IPS DF 4.7 (cell line): Measurements from ENCODE around the gene SAXO2.
"Not testable (repeated sequence)": the region's sequence is repeated elsewhere in the genome, so short reads cannot be mapped to it uniquely, and the experiment has no call there.

ENCODE experiments used
- DNase-seq: peaks from one replicate; pipeline ENCODE4 v3.0.0-alpha.2; 2013; ENCODE audit warnings: low spot score; ENCODE audit errors: extremely low read depth

SAXO2 gene

DNA sequence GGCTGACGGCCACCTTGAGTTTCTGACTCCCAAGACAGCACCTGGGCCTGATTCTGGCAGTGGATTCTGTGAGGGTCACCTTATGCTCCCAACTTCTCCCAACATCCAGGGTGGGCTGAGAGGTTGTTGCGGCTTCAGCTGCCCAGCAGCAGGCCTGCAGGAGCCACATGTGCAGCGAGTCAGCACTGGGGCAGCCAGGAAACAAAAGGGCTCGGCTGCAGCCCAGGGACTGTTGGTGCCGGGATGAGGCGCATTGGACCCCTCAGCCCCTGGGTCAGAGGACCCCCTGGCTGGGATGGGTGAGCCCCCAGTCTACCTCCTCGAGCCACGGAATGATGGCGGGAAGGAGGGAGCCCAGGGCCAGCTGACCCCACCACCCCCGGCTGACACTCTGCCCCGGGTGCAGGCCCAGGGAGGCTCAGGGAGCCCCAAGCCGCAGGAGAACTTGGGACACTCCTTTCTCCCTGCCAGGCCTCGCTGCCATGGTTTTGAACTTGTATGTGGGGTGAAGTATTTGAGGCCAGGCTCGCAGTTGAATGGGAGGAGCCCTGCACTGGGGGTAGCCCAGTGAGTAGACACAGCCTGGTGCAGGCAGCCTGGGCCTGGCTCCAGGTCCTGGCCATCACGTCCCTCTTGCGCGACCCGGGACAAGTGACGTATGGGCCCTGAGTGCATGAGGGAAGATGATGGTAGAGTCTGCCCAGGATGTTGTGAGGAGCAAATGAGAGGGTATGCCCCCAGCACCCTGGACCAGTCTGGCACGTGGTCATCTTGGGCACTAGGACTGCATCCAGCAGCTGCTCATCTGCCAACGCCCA lies 51.5 kb downstream of the SAXO2 start:
- DNase-seq: not testable (repeated sequence)

DNA sequence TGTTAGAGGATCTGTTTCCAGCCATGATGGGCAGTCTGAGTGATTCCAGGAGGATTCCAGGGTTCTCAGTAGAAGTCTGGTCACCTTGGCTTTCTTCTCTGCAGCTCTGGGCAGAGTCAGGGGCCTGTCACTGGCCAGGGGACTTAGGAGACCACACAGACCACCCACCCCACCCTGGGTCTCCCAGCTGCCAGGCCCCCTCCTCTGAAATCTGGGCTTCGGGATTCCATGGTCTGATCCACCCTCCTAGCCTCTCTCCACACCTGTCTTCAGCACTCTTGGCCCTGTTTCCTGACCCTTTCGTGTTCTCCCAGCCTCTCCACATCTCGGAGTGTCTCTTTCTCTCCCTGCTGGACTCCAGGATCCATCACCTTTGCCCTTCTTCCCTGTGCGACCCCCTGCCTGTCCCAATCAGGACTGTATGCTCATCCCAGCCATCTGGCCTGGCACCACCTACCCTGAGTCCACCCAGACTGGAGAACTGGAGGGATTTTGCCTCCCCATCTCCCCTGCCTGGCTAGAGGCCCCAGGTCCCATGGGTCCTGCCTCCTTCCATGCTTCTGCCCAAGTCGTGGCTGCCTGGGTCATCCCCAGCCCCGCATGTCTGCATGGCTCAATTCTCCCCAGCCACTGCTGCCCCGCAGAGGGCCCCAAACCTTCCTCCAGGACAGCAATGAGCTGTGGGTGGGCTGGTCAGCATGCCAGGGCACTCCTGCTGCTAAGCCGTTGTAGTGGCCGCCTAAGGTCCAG lies 52.3 kb downstream of the SAXO2 start:
- no peak for DNase-seq

DNA sequence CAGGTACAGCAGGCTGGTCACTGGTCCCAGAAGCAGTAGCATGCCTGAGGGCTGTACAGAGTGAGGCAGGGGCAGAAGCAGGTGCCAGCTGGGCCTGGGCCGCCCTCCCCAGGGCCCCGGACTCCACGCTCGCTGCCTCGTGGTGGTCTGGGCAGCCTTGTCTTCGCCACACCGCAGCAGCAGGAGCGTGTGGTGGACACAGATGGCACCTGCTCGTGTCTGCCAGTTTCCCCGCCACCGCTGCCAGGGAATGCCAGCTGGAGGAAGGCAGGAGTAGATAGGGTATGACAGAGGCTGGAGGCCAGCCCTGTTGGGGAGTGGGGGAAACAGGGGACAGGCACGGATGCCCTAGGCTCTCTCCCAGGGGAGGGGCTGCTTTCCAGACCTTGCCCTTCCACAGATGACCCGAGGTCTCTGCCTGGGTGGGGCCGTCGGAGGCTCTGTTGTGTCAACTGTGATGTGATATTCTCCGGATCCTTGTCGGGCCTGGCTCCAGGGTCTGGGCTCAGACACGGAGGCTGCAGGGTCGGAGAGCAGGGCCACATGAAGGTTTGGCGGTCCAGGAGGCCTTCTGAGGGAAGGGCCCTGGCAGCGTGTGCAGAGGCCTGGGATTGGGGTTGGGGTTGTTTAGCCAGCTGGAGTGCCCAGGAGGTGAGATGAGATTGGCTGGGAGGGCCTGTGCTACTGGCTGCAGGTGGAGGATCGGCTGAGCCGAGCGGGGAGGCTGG lies 53.1 kb downstream of the SAXO2 start:
- no peak for DNase-seq

DNA sequence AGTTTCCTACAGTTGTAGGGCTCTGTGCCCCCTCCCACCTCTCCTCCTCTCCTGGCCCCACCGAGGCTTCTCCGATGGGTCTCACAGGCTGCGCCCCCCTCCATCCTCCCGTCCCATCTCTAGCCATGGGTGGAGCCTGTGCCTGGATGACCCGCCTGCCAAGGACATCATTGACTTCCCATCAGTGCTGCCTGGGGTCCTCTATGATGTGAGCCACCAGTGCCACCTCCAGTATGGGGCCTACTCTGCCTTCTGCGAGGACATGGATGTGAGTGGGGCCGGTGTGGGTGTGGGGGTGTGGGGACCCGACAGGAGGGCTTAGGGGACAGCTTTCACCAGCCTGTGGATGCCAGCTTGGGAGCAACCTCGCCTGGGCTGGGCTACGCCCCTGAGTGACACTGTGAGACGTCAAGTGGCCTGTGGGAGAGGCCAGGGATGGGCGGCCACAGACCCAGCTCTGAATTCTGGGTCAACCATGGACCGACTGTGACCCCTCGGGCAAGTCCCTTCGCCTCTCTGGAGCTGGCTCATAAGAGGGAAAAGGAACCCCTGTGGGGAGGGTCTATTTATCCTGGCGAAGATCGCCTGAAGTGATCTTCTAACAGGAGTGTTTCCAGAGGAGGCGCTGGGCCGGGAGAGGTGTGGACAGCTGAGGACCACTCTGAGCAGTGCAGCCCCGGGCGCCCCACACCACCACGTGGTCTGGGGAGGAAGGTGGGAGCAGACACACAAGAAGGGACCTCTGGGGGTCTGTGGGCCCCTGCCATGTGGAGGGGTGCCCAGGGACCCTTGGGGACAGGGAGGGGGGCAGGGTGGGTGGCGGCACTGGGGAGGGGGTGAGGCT lies 53.9 kb downstream of the SAXO2 start:
- DNase-seq: not testable (repeated sequence)

- no peak for DNase-seq
Measured at GRCh38 chr15:82317091-82317489, 54.5 kb downstream of the SAXO2 start.

DNA sequence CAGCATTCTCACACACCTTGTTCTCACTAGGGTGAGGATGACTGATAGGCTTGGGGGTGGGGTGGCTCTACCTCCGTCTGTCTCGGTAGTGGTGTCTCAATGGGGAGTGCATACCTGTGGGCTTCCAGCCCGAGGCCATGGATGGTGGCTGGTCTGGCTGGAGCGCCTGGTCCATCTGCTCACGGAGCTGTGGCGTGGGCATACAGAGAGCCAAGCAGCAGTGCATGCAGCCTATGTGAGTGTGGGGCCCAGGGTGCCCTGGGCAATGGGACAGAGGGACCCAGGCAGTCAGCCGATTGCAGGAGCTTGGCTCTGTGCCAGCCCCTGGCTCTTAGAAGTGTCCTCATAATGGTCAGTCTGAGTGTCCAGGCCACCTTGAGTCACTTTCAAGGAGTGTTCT lies 54.9 kb downstream of the SAXO2 start:
- not testable (repeated sequence) for DNase-seq

- not testable (repeated sequence) for DNase-seq
Measured at GRCh38 chr15:82318281-82318680, 55.7 kb downstream of the SAXO2 start.

GRCh38 chr15:82319522-82320278 lies 57.1 kb downstream of the SAXO2 start:
- DNase-seq: not testable (repeated sequence)

DNA sequence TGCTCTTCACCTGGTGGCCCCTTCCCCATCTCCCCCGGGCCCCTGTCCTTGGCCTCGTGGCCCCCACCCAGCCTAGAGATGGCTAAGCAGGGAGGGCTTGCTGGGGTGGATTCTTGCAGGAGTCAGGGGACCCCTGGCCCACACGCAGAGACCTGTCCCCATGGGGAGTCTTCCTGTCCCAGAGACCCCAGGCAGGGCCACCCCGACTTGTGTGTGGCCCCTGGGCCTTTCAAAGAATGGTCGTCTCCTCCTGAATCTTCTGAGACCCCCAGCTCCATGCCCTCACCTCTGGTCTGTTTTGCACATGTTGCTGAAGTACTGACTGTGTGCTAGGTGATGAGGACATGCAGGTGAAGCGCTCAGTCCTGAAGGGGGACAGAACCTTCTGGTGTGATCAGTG lies 58.2 kb downstream of the SAXO2 start:
- DNase-seq: not testable (repeated sequence)

DNA sequence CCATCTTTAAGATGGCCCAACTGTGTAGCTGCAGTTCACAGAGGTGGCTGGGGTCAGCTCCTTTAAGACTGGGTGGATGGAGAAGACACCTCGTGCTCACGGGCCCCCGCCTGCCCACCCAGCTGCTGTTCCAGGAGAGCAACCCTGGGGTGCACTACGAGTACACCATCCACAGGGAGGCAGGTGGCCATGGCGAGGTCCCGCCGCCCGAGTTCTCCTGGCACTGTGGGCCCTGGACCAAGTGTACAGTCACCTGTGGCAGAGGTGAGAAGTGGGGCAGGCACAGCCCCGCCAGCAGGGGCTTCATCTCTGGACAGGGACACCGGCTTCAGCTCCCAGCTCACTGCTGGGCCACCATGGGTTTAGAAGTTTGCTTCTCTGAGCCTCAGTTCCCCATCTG lies 59.9 kb downstream of the SAXO2 start:
- DNase-seq: not testable (repeated sequence)

GRCh38 chr15:82324831-82325230 lies 62.2 kb downstream of the SAXO2 start:
- DNase-seq: not testable (repeated sequence)

GRCh38 chr15:82325646-82326045 lies 63.0 kb downstream of the SAXO2 start:
- DNase-seq: not testable (repeated sequence)

DNA sequence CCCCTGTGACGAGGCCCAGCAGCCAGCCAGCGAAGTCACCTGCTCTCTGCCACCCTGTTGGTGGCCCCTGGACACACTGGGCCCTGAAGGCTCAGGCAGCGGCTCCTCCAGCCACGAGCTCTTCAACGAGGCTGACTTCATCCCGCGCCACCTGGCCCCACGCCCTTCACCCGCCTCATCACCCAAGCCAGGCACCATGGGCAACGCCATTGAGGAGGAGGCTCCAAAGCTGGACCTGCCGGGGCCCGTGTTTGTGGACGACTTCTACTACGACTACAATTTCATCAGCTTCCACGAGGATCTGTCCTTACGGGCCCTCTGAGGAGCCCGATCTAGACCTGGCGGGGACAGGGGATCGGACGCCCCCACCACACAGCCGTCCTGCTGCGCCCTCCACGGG lies 64.3 kb downstream of the SAXO2 start:
- DNase-seq: not testable (repeated sequence)

GRCh38 chr15:82327372-82327771 lies 64.8 kb downstream of the SAXO2 start:
- not testable (repeated sequence) for DNase-seq

DNA sequence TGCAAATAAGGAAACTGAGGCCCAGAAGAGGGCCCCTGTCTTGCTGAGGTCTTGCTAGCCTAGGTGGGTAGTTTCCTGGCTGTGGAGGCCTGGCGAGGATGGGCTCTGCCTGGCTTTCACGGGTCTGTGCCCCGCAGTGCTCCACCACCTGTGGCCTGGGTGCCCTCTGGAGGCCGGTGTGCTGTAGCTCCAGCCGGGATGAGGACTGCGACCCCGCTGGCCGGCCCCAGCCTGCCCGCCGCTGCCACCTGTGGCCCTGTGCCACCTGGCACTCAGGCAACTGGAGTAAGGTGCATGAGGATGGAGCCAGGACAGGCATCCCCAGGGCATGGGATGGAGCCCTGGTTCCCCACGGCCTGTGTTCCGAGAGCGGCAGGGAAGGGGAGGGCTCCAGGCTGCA lies 66.4 kb downstream of the SAXO2 start:
- not testable (repeated sequence) for DNase-seq

GRCh38 chr15:82330921-82331320 lies 68.3 kb downstream of the SAXO2 start:
- not testable (repeated sequence) for DNase-seq

- not testable (repeated sequence) for DNase-seq
Measured at GRCh38 chr15:82331576-82332304, 69.1 kb downstream of the SAXO2 start.

DNA sequence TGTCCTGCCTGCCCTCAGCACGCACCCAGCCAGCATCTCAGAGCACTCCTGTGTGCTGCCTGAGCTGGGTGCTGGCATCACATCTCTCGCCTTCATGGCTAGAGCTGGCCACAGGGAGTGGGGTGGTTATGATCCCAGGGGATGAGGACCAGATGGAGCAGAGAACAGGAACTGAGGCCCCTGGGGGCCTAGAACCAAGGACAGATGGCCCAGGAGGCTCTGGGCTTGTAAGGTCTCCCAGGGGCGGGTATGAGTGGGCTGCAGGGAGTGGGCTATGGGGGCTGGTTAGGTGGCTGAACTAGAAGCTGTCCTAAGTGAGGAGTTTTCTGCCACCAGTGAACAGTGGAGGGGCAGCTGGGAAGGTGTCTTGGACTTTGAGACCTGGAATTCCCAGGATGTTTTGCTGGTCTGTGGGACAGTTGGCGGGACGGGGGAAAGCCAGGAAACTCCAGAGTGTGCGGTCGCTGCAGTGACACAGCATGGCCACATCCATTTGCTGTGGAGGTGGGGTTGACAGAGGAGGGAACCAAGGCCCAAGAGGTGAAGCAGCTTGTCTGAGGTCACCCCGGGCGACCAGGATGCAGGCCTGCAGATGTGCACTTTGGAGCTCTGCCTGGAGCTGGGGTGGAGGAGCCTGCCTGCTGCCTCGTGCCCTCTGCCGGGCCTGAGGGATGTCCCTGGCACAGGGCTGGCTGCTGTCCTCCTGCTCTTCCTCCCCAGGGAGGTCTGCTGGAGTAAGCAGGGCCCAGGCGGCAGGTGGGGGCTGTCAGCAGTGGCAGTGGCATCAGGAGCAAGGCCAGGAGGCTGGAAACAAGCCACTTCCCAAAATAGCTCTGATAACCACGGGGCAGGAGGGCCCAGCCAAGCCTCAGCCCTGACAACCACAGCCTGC lies 70.3 kb downstream of the SAXO2 start:
- not testable (repeated sequence) for DNase-seq
